WTC11 (cell line): ENCODE data around the gene DENND1B. TPM values are rescaled to one million over a fixed set of nuclear protein-coding genes. Genes with fewer than 3 reads are reported as not detected.

Experiments used
- ATAC-seq: fragments of 200-7000 bp; cut with Tn5 transposase; 2 replicates; pipeline ENCODE4 v1.10.0; 2021; ENCODE audit warnings: mild to moderate bottlenecking, moderate library complexity
- CTCF ChIA-PET: fragments of 300-600 bp; sonication (Branson Sonifier 250); formaldehyde crosslinking; loops from one replicate; lab custom pipeline; 2021; ENCODE audit warnings: antibody characterized with exemption; lab: Charles Lee
- POLR2A ChIA-PET: fragments of 350-600 bp; sonication (Branson Sonifier 250); formaldehyde crosslinking; loops from one replicate; lab custom pipeline; 2021; ENCODE audit warnings: antibody characterized with exemption; lab: Charles Lee
- DNase-seq: peaks from one replicate; pipeline ENCODE4 v3.0.0; 2021; ENCODE audit warnings: low spot score
- H3K27ac Mint-ChIP-seq: 2 replicates; pipeline ENCODE4 v1.8.0; 2021; ENCODE audit warnings: mixed read lengths
- H3K27me3 Mint-ChIP-seq: 2 replicates; pipeline ENCODE4 v1.8.0; 2021; ENCODE audit warnings: low read depth, mild to moderate bottlenecking, moderate library complexity, mixed read lengths
- H3K36me3 Mint-ChIP-seq: 2 replicates; pipeline ENCODE4 v1.8.0; 2021; ENCODE audit warnings: mixed read lengths
- H3K4me1 Mint-ChIP-seq: 2 replicates; pipeline ENCODE4 v1.8.0; 2022; ENCODE audit warnings: mixed read lengths
- H3K4me3 Mint-ChIP-seq: 2 replicates; pipeline ENCODE4 v1.8.0; 2021; ENCODE audit warnings: mild to moderate bottlenecking, moderate library complexity, mixed read lengths
- H3K9me3 Mint-ChIP-seq: 2 replicates; pipeline ENCODE4 v1.8.0; 2021; ENCODE audit warnings: mixed read lengths
- ATF1 ChIP-seq: sonication (generic); formaldehyde crosslinking; IDR thresholded peaks from 2 replicates; pipeline ENCODE4 v1.8.1; 2023; ENCODE audit warnings: mild to moderate bottlenecking, moderate library complexity, missing genetic modification reagents
- CREM ChIP-seq: sonication (generic); formaldehyde crosslinking; IDR thresholded peaks from 2 replicates; pipeline ENCODE4 v1.8.1; 2022; ENCODE audit warnings: mild to moderate bottlenecking, missing genetic modification reagents, moderate library complexity
- FOXP1 ChIP-seq: sonication (generic); formaldehyde crosslinking; IDR thresholded peaks from 2 replicates; pipeline ENCODE4 v1.8.0; 2022; ENCODE audit warnings: missing genetic modification reagents, mild to moderate bottlenecking, moderate library complexity, borderline replicate concordance
- SMAD4 ChIP-seq: sonication (generic); formaldehyde crosslinking; IDR thresholded peaks from 2 replicates; pipeline ENCODE4 v1.8.0; 2022; ENCODE audit warnings: mild to moderate bottlenecking, missing genetic modification reagents
- ZNF263 ChIP-seq: sonication (generic); formaldehyde crosslinking; IDR thresholded peaks from 2 replicates; pipeline ENCODE4 v1.8.1; 2022; ENCODE audit warnings: low read depth, mild to moderate bottlenecking, moderate library complexity, missing genetic modification reagents
- ZNF317 ChIP-seq: sonication (generic); formaldehyde crosslinking; IDR thresholded peaks from 2 replicates; pipeline ENCODE4 v1.8.1; 2023; ENCODE audit warnings: low read depth, mild to moderate bottlenecking, moderate library complexity, missing genetic modification reagents, borderline replicate concordance
- total RNA-seq: library from RNA; stranded (reverse); gene quantifications from 3 replicates; pipeline ENCODE4 v1.2.3, GENCODE V29; 2021
- TF ChIP-seq, protein P1 (sequence below): fragments of 250-450 bp; sonication (Bioruptor Pico); IDR thresholded peaks from 2 replicates; pipeline ENCODE4 v1.9.0; 2021; ENCODE audit warnings: mild to moderate bottlenecking, borderline replicate concordance
- TF ChIP-seq, protein P2 (sequence below): sonication (generic); formaldehyde crosslinking; conservative IDR thresholded peaks from 2 replicates; pipeline ENCODE4 v1.8.1; 2022; ENCODE audit warnings: mild to moderate bottlenecking, missing genetic modification reagents
- TF ChIP-seq, protein P3 (sequence below): sonication (generic); formaldehyde crosslinking; IDR thresholded peaks from 2 replicates; pipeline ENCODE4 v1.8.0; 2023; ENCODE audit warnings: mild to moderate bottlenecking, missing genetic modification reagents
- TF ChIP-seq, protein P4 (sequence below): fragments of 250-450 bp; sonication (Bioruptor Pico); IDR thresholded peaks from 2 replicates; pipeline ENCODE4 v1.9.0; 2021; ENCODE audit warnings: moderate library complexity, mild to moderate bottlenecking, inconsistent platforms, borderline replicate concordance
- TF ChIP-seq, protein P5 (sequence below): sonication (generic); formaldehyde crosslinking; IDR thresholded peaks from 2 replicates; pipeline ENCODE4 v1.8.0; 2023; ENCODE audit warnings: missing genetic modification reagents, mild to moderate bottlenecking, borderline replicate concordance
- TF ChIP-seq, protein P6 (sequence below): sonication (generic); formaldehyde crosslinking; IDR thresholded peaks from 2 replicates; pipeline ENCODE4 v1.8.0; 2022; ENCODE audit warnings: mild to moderate bottlenecking, missing genetic modification reagents
- TF ChIP-seq, protein P7 (sequence below): sonication (generic); formaldehyde crosslinking; IDR thresholded peaks from 2 replicates; pipeline ENCODE4 v1.8.1; 2023; ENCODE audit warnings: mild to moderate bottlenecking, missing genetic modification reagents
- TF ChIP-seq, protein P8 (sequence below): sonication (generic); formaldehyde crosslinking; IDR thresholded peaks from 2 replicates; pipeline ENCODE4 v1.8.1; 2023; ENCODE audit warnings: mild to moderate bottlenecking, missing genetic modification reagents, moderate library complexity

The DENND1B gene
- total RNA-seq, 1 experiment from 2014 or later, result 4.3 TPM

DNA sequence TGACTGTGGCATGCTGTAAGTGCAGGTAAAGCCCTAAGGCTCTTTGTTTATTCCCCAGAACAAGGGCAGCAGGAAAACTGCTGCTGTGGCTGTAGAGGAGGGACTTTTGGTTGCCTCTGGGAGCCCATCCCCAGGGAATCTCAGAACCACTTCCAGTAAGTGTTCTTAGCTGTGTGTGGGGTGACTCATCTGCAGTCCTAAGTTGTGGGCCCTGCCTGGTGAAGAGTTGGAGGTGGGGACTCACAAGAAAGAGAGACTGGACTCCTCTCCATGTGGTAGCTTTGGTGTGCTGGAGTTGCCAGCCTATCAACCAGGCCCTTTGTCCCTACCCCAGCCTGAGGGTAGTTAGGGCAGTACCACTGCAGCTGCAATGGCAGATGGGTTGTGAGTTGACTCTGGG lies 24.0 kb upstream of the DENND1B start (continued):
- TF ChIP-seq FOXP1 (CRISPR knock-in tag) (no peak), CREM (CRISPR knock-in tag) (no peak)
- TF ChIP-seq, protein P1, sequence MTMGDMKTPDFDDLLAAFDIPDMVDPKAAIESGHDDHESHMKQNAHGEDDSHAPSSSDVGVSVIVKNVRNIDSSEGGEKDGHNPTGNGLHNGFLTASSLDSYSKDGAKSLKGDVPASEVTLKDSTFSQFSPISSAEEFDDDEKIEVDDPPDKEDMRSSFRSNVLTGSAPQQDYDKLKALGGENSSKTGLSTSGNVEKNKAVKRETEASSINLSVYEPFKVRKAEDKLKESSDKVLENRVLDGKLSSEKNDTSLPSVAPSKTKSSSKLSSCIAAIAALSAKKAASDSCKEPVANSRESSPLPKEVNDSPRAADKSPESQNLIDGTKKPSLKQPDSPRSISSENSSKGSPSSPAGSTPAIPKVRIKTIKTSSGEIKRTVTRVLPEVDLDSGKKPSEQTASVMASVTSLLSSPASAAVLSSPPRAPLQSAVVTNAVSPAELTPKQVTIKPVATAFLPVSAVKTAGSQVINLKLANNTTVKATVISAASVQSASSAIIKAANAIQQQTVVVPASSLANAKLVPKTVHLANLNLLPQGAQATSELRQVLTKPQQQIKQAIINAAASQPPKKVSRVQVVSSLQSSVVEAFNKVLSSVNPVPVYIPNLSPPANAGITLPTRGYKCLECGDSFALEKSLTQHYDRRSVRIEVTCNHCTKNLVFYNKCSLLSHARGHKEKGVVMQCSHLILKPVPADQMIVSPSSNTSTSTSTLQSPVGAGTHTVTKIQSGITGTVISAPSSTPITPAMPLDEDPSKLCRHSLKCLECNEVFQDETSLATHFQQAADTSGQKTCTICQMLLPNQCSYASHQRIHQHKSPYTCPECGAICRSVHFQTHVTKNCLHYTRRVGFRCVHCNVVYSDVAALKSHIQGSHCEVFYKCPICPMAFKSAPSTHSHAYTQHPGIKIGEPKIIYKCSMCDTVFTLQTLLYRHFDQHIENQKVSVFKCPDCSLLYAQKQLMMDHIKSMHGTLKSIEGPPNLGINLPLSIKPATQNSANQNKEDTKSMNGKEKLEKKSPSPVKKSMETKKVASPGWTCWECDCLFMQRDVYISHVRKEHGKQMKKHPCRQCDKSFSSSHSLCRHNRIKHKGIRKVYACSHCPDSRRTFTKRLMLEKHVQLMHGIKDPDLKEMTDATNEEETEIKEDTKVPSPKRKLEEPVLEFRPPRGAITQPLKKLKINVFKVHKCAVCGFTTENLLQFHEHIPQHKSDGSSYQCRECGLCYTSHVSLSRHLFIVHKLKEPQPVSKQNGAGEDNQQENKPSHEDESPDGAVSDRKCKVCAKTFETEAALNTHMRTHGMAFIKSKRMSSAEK (CRISPR knock-in tag), result no peak
- TF ChIP-seq, protein P2, sequence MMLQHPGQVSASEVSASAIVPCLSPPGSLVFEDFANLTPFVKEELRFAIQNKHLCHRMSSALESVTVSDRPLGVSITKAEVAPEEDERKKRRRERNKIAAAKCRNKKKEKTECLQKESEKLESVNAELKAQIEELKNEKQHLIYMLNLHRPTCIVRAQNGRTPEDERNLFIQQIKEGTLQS (CRISPR knock-in tag), result no peak

DNA sequence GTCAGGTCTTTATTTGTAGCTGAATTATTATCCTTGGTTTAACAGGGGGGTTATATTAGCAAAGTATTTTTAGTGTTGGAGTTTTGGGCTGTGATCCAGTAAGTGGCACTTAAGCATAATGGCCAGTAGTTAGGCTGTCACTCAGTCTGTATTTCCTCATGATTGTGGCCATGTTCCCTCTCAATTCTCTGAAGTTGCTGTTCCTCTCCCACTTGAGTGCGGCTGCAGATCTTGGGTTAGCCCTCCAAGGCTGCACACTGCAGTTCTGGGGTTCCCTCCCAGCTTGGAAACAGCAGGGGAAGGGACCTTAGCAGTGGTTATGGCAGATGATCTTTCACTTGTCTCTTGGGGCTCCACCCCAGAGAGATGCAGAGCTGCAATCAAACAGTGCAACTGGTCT lies 23.2 kb upstream of the DENND1B start:
- Mint-ChIP-seq H3K36me3 (peaks cover 30% of the 10 kb centered on the region), H3K4me3 (no peak overlapping the region), H3K4me1 (peaks cover 19% of the 10 kb centered on the region), H3K27ac (no peak overlapping the region), H3K27me3 (peaks cover 15% of the 10 kb centered on the region)
- no peak for ATAC-seq
- ChIA-PET POLR2A (no interaction called here), CTCF (no interaction called here)
- no peak for DNase-seq
- TF ChIP-seq SMAD4 (CRISPR knock-in tag), result no peak
- TF ChIP-seq, protein P3, sequence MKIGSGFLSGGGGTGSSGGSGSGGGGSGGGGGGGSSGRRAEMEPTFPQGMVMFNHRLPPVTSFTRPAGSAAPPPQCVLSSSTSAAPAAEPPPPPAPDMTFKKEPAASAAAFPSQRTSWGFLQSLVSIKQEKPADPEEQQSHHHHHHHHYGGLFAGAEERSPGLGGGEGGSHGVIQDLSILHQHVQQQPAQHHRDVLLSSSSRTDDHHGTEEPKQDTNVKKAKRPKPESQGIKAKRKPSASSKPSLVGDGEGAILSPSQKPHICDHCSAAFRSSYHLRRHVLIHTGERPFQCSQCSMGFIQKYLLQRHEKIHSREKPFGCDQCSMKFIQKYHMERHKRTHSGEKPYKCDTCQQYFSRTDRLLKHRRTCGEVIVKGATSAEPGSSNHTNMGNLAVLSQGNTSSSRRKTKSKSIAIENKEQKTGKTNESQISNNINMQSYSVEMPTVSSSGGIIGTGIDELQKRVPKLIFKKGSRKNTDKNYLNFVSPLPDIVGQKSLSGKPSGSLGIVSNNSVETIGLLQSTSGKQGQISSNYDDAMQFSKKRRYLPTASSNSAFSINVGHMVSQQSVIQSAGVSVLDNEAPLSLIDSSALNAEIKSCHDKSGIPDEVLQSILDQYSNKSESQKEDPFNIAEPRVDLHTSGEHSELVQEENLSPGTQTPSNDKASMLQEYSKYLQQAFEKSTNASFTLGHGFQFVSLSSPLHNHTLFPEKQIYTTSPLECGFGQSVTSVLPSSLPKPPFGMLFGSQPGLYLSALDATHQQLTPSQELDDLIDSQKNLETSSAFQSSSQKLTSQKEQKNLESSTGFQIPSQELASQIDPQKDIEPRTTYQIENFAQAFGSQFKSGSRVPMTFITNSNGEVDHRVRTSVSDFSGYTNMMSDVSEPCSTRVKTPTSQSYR (CRISPR knock-in tag), result no peak
- TF ChIP-seq ZNF317 (CRISPR knock-in tag), result no peak
- TF ChIP-seq, protein P4, sequence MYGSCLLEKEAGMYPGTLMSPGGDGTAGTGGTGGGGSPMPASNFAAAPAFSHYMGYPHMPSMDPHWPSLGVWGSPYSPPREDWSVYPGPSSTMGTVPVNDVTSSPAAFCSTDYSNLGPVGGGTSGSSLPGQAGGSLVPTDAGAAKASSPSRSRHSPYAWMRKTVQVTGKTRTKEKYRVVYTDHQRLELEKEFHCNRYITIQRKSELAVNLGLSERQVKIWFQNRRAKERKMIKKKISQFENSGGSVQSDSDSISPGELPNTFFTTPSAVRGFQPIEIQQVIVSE, result no peak
- no peak for TF ChIP-seq ATF1 (CRISPR knock-in tag)
- TF ChIP-seq, protein P5, sequence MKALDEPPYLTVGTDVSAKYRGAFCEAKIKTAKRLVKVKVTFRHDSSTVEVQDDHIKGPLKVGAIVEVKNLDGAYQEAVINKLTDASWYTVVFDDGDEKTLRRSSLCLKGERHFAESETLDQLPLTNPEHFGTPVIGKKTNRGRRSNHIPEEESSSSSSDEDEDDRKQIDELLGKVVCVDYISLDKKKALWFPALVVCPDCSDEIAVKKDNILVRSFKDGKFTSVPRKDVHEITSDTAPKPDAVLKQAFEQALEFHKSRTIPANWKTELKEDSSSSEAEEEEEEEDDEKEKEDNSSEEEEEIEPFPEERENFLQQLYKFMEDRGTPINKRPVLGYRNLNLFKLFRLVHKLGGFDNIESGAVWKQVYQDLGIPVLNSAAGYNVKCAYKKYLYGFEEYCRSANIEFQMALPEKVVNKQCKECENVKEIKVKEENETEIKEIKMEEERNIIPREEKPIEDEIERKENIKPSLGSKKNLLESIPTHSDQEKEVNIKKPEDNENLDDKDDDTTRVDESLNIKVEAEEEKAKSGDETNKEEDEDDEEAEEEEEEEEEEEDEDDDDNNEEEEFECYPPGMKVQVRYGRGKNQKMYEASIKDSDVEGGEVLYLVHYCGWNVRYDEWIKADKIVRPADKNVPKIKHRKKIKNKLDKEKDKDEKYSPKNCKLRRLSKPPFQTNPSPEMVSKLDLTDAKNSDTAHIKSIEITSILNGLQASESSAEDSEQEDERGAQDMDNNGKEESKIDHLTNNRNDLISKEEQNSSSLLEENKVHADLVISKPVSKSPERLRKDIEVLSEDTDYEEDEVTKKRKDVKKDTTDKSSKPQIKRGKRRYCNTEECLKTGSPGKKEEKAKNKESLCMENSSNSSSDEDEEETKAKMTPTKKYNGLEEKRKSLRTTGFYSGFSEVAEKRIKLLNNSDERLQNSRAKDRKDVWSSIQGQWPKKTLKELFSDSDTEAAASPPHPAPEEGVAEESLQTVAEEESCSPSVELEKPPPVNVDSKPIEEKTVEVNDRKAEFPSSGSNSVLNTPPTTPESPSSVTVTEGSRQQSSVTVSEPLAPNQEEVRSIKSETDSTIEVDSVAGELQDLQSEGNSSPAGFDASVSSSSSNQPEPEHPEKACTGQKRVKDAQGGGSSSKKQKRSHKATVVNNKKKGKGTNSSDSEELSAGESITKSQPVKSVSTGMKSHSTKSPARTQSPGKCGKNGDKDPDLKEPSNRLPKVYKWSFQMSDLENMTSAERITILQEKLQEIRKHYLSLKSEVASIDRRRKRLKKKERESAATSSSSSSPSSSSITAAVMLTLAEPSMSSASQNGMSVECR (CRISPR knock-in tag), result no peak
- TF ChIP-seq, protein P6, sequence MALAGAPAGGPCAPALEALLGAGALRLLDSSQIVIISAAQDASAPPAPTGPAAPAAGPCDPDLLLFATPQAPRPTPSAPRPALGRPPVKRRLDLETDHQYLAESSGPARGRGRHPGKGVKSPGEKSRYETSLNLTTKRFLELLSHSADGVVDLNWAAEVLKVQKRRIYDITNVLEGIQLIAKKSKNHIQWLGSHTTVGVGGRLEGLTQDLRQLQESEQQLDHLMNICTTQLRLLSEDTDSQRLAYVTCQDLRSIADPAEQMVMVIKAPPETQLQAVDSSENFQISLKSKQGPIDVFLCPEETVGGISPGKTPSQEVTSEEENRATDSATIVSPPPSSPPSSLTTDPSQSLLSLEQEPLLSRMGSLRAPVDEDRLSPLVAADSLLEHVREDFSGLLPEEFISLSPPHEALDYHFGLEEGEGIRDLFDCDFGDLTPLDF (CRISPR knock-in tag), result no peak
- TF ChIP-seq, protein P7, sequence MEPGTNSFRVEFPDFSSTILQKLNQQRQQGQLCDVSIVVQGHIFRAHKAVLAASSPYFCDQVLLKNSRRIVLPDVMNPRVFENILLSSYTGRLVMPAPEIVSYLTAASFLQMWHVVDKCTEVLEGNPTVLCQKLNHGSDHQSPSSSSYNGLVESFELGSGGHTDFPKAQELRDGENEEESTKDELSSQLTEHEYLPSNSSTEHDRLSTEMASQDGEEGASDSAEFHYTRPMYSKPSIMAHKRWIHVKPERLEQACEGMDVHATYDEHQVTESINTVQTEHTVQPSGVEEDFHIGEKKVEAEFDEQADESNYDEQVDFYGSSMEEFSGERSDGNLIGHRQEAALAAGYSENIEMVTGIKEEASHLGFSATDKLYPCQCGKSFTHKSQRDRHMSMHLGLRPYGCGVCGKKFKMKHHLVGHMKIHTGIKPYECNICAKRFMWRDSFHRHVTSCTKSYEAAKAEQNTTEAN (CRISPR knock-in tag), result no peak
- no peak for TF ChIP-seq ZNF263 (CRISPR knock-in tag)
- TF ChIP-seq, protein P8, sequence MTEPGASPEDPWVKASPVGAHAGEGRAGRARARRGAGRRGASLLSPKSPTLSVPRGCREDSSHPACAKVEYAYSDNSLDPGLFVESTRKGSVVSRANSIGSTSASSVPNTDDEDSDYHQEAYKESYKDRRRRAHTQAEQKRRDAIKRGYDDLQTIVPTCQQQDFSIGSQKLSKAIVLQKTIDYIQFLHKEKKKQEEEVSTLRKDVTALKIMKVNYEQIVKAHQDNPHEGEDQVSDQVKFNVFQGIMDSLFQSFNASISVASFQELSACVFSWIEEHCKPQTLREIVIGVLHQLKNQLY, result no peak
- TF ChIP-seq, all 79 proteins: peak for 0
- H3K9me3 Mint-ChIP-seq, result peaks cover 41% of the 10 kb centered on the region
